ENCODE results near the gene ZSCAN22.

The ZSCAN22 gene

GRCh38 chr19:58382997-58383603 is 56.3 kb downstream of the ZSCAN22 start:
- no peaks in the 10 kb centered on the region for H3F3A ChIP-seq (ENCODE audit: insufficient read depth, low read length)
- H3K4me1 ChIP-seq (ENCODE audit: insufficient read depth, low read length, severe bottlenecking) = peaks cover 51% of the 10 kb centered on the region
- H3K4me3 ChIP-seq (ENCODE audit: low read depth, low read length, poor library complexity, severe bottlenecking) = no peak overlapping the region
- H3K9ac ChIP-seq (ENCODE audit: low read length) = peak overlapping the region; percentile 18; the same call in 1 of the 2 replicates
- peaks cover 10% of the 10 kb centered on the region for H3K79me2 ChIP-seq (ENCODE audit: insufficient read depth, low read length)
- peaks cover 8% of the 10 kb centered on the region for H3K36me3 ChIP-seq (ENCODE audit: insufficient read depth, low read length)
- no peaks in the 10 kb centered on the region for H3K27me3 ChIP-seq (ENCODE audit: insufficient read depth, low read length)
- H2AFZ ChIP-seq (ENCODE audit: low read length) = no peak overlapping the region
- H3K9me2 ChIP-seq (ENCODE audit: low read depth, low read length) = no peaks in the 10 kb centered on the region
- no peaks in the 10 kb centered on the region for H4K20me1 ChIP-seq (ENCODE audit: insufficient read depth, low read length)
- H3K4me2 ChIP-seq (ENCODE audit: low read length) = peak overlapping the region; percentile 91; the same call in 1 of the 2 replicates
- H3K9me3 ChIP-seq (ENCODE audit: low read length) = no peaks in the 10 kb centered on the region
- TF ChIP-seq EZH2 (IDR thresholded peaks at IDR 0.05; ENCODE audit: borderline replicate concordance, low read length) (no peak), CTCF (IDR thresholded peaks at IDR 0.05; ENCODE audit: low read length) (no peak)
- H3K27ac ChIP-seq (ENCODE audit: low read depth, low read length, poor library complexity, severe bottlenecking) = peak overlapping the region; percentile 63

- Histone ChIP-seq H3K9me2 (ENCODE audit: low read depth, low read length) (no peaks in the 10 kb centered on the region), H3K27ac (ENCODE audit: low read depth, low read length, poor library complexity, severe bottlenecking) (peak overlapping the region; percentile 88), H3K36me3 (ENCODE audit: insufficient read depth, low read length) (peaks cover 29% of the 10 kb centered on the region), H2AFZ (ENCODE audit: low read length) (no peak overlapping the region), H3K4me2 (ENCODE audit: low read length) (peak overlapping the region; percentile 68), H3F3A (ENCODE audit: insufficient read depth, low read length) (0 out of 2 replicates have a peak, but pooled peaks cover 4% of the 10 kb centered on the region), H3K27me3 (ENCODE audit: insufficient read depth, low read length) (no peaks in the 10 kb centered on the region), H3K4me3 (ENCODE audit: low read depth, low read length, poor library complexity, severe bottlenecking) (peak overlapping the region; percentile 98), H3K79me2 (ENCODE audit: insufficient read depth, low read length) (peaks cover 21% of the 10 kb centered on the region), H3K4me1 (ENCODE audit: insufficient read depth, low read length, severe bottlenecking) (peaks cover 49% of the 10 kb centered on the region), H3K9ac (ENCODE audit: low read length) (peak overlapping the region; percentile 89), H4K20me1 (ENCODE audit: insufficient read depth, low read length) (no peaks in the 10 kb centered on the region), H3K9me3 (ENCODE audit: low read length) (no peaks in the 10 kb centered on the region)
- TF ChIP-seq EZH2 (IDR thresholded peaks at IDR 0.05; ENCODE audit: borderline replicate concordance, low read length) = no peak
- TF ChIP-seq CTCF (IDR thresholded peaks at IDR 0.05; ENCODE audit: low read length) = no peak
Measured at GRCh38 chr19:58385313-58385890, 58.6 kb downstream of the ZSCAN22 start.

GRCh38 chr19:58385891-58386575 is 59.2 kb downstream of the ZSCAN22 start:
- H3K9me3 ChIP-seq (ENCODE audit: low read length) = no peaks in the 10 kb centered on the region
- H3K79me2 ChIP-seq (ENCODE audit: insufficient read depth, low read length) = peaks cover 21% of the 10 kb centered on the region
- no peaks in the 10 kb centered on the region for H3K27me3 ChIP-seq (ENCODE audit: insufficient read depth, low read length)
- TF ChIP-seq EZH2 (IDR thresholded peaks at IDR 0.05; ENCODE audit: borderline replicate concordance, low read length) = no peak
- TF ChIP-seq CTCF (IDR thresholded peaks at IDR 0.05; ENCODE audit: low read length) = no peak
- H4K20me1 ChIP-seq (ENCODE audit: insufficient read depth, low read length) = no peaks in the 10 kb centered on the region
- H3F3A ChIP-seq (ENCODE audit: insufficient read depth, low read length) = 0 out of 2 replicates have a peak, but pooled peaks cover 4% of the 10 kb centered on the region
- H3K36me3 ChIP-seq (ENCODE audit: insufficient read depth, low read length) = peaks cover 35% of the 10 kb centered on the region
- H3K4me2 ChIP-seq (ENCODE audit: low read length) = peak overlapping the region; percentile 68
- H3K9ac ChIP-seq (ENCODE audit: low read length) = peak overlapping the region; percentile 89
- H2AFZ ChIP-seq (ENCODE audit: low read length) = no peak overlapping the region
- H3K9me2 ChIP-seq (ENCODE audit: low read depth, low read length) = no peaks in the 10 kb centered on the region
- H3K4me1 ChIP-seq (ENCODE audit: insufficient read depth, low read length, severe bottlenecking) = peaks cover 53% of the 10 kb centered on the region
- peak overlapping the region; percentile 98 for H3K4me3 ChIP-seq (ENCODE audit: low read depth, low read length, poor library complexity, severe bottlenecking)
- H3K27ac ChIP-seq (ENCODE audit: low read depth, low read length, poor library complexity, severe bottlenecking) = peak overlapping the region; percentile 88

All from OCI-LY1 (cell line).